Muscle layer of duodenum (tissue), 2 donors: ENCODE data around the gene BID.
A peak's percentile ranks its signal among the peaks of the same experiment; 100 is the strongest.

Source experiments
- H3K27ac ChIP-seq: one replicate; pipeline ENCODE4 v1.7.0; 2013; ENCODE audit warnings: mild to moderate bottlenecking, low read length
- H3K27me3 ChIP-seq: one replicate; pipeline ENCODE4 v1.7.0; 2013; ENCODE audit warnings: low read depth, mild to moderate bottlenecking, control low read depth, low read length
- H3K36me3 ChIP-seq, 2 donors: one replicate each; pipeline ENCODE4 v1.7.0; 2013; ENCODE audit warnings: low read length in 2 of 2, control low read depth in 1 of 2, mild to moderate bottlenecking in 1 of 2; ENCODE audit not compliant: insufficient read depth in 2 of 2, control insufficient read depth in 1 of 2
- H3K4me1 ChIP-seq, 2 donors: one replicate each; pipeline ENCODE4 v1.7.0; 2013; ENCODE audit warnings: low read length in 2 of 2, mild to moderate bottlenecking in 2 of 2, control low read depth in 1 of 2, moderate library complexity in 1 of 2; ENCODE audit not compliant: insufficient read depth in 2 of 2, control insufficient read depth in 1 of 2
- H3K4me3 ChIP-seq, 2 donors: one replicate each; pipeline ENCODE4 v1.7.0; 2013; ENCODE audit warnings: low read length in 2 of 2, low read depth in 1 of 2, mild to moderate bottlenecking in 1 of 2
- H3K9me3 ChIP-seq, 2 donors: one replicate each; pipeline ENCODE4 v1.7.0; 2013; ENCODE audit warnings: low read length in 2 of 2, control low read depth in 1 of 2, mild to moderate bottlenecking in 1 of 2; ENCODE audit not compliant: control insufficient read depth in 1 of 2
- donor health status: healthy.

The BID gene

DNA sequence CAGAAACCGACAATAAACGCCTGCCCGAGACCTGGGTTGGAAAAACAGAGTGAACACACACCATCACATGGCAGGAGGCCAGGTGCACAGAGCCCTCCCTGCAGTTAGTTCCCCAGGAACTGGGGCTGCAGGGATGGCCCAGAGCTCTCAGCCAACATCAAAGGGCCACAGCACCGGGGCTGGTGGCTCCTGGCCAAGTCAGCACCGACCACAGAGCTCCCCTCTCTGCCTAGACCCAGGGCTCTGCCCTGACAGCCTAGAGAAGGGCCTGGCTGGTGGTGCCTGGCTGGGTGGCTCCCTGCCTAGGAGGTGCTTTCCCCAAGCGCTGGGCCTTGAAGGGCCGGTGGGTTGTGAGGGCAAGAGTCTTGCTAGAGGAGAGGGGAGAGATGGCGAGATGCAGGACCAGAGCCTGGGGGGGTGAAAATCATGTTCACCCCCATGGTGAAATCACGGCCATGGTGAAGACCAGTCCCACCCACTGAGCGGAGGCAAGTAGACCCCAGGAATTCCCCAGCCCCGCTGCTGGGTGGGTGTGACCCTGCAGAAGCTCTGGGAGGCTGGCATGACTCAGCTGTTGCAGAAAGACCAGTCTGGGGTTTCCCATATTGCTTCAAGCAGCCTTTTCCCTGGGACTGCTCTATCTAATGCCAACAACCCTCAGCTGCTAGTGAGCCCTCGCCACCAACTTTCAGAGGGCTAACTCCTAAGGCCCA lies 7.2 kb upstream of the BID start:
- H3K9me3 ChIP-seq = no peaks in the 10 kb centered on the region
- H3K4me1 ChIP-seq = peaks cover 4 to 13% of the 10 kb centered on the region in 2 donors
- no peak overlapping the region for H3K4me3 ChIP-seq
- no peak overlapping the region for H3K27ac ChIP-seq
- no peaks in the 10 kb centered on the region for H3K27me3 ChIP-seq
- no peaks in the 10 kb centered on the region for H3K36me3 ChIP-seq

DNA sequence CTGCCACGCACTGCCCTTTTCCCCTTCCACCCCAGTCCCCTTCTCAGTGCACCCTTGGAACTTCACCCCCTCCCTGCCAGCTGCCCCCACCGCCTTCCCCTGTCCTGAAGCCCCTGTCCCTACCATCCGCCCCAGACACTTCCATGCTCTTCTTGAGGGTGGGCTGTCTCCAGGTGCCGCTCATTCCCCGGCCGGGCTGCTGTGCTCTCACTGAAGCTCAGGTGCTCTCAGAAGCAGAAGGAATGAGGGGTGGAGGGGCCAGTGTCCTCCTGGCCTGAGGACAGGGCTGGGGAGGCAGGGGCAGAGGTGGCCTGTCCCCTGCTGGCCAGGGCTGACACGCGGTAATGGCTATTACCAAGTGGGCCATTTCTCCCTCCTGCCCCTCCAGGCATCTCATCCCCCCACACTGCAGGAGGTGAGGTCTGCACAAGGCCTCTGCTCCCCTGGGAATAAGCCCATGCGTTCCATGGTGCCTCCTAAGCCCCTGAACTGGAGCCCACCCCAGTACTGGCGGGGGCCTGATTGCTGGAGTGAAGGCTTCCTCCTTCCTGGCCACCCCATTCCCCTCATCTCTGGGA lies 6.6 kb upstream of the BID start:
- H3K36me3 ChIP-seq = no peaks in the 10 kb centered on the region
- peaks cover 4 to 13% of the 10 kb centered on the region in 2 donors for H3K4me1 ChIP-seq
- H3K27me3 ChIP-seq = no peaks in the 10 kb centered on the region
- no peaks in the 10 kb centered on the region for H3K9me3 ChIP-seq
- no peak overlapping the region for H3K4me3 ChIP-seq
- no peak overlapping the region for H3K27ac ChIP-seq

- Histone ChIP-seq H3K36me3 (no peaks in the 10 kb centered on the region), H3K4me3 (no peak overlapping the region), H3K27ac (no peak overlapping the region), H3K27me3 (no peaks in the 10 kb centered on the region), H3K4me1 (peaks cover 4 to 13% of the 10 kb centered on the region in 2 donors), H3K9me3 (no peaks in the 10 kb centered on the region)
Measured at GRCh38 chr22:17780116-17780740, 6.0 kb upstream of the BID start.

- Histone ChIP-seq H3K27ac (no peak overlapping the region), H3K4me1 (peaks cover 4 to 13% of the 10 kb centered on the region in 2 donors), H3K27me3 (no peaks in the 10 kb centered on the region), H3K4me3 (no peak overlapping the region), H3K9me3 (no peaks in the 10 kb centered on the region), H3K36me3 (no peaks in the 10 kb centered on the region)
Measured at GRCh38 chr22:17779286-17780115, 5.2 kb upstream of the BID start.

DNA sequence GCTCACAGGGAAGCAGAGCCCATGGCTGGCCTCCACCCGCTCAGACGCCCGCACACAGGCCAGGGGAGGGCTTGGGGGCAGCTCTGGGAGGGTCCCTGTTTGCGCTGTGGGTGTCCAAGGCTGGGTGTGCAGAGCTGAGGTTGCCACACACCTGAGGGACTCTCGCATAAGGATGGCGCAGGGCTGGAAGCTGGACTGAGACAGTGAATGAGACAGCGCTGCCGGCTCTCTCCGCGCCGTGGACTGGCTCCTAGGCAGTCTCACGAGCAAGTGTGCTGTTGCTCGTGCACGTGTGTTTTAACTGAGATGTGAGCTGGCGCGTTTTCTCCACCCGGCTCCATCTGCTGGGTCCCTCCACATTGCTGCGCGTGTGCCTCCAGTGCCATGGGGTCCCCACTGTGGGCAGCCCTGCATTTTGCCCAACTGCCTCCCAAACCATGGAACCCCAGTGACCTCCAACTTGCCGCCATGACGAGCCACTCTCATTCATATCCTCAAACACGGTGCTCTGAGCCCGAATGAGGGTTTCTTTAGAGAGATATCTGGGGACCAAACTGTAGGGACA lies 4.2 kb upstream of the BID start:
- no peak overlapping the region for H3K27ac ChIP-seq
- H3K36me3 ChIP-seq = no peaks in the 10 kb centered on the region
- no peak overlapping the region for H3K4me3 ChIP-seq
- H3K4me1 ChIP-seq = peaks cover 4 to 15% of the 10 kb centered on the region in 2 donors
- no peaks in the 10 kb centered on the region for H3K9me3 ChIP-seq
- no peaks in the 10 kb centered on the region for H3K27me3 ChIP-seq

GRCh38 chr22:17777717-17778044 lies 3.4 kb upstream of the BID start:
- no peaks in the 10 kb centered on the region for H3K27me3 ChIP-seq
- H3K4me1 ChIP-seq = peaks cover 4 to 23% of the 10 kb centered on the region in 2 donors
- peak overlapping the region; percentile 9 to 52 for H3K4me3 ChIP-seq
- H3K36me3 ChIP-seq = no peaks in the 10 kb centered on the region
- H3K9me3 ChIP-seq = no peaks in the 10 kb centered on the region
- peak overlapping the region; percentile 81 for H3K27ac ChIP-seq

DNA sequence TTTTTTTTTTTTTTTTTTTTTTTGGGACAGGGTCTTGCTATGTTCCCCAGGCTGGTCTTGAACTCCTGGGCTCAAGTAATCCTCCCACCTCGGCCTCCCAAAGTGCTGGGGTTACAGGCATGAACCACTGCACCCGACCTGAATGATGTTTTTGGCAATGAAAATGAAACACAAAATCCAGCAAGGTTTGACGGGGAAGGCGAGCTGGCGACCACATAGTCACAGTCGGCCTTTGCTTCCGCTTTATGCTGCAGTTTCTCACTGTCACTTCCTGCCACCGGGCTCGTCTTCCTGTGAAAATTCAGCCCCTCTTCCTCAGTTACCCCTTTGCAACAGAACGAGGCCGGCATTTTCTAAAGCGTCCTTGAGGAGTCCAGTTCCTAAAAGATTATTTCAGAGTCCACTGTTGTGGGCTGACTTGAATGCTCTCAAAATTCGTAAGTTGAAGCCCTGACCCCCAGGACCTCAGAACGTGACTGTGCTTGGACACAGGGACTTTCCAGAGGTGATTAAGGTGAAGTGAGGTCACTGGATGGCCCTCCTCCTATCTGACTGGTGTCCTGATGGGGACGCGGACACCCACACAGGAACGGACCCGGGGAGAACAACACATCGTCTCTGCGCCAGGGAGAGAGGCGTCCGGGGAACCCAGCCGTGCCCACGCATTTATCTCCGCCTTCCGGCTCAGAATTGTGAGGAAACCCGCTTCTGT lies 2.9 kb upstream of the BID start:
- peak overlapping the region; percentile 81 for H3K27ac ChIP-seq
- H3K9me3 ChIP-seq = no peaks in the 10 kb centered on the region
- H3K36me3 ChIP-seq = no peaks in the 10 kb centered on the region
- H3K4me1 ChIP-seq = peaks cover under 1 to 28% of the 10 kb centered on the region in 2 donors
- peak overlapping the region; percentile 9 to 52 for H3K4me3 ChIP-seq
- H3K27me3 ChIP-seq = no peaks in the 10 kb centered on the region

DNA sequence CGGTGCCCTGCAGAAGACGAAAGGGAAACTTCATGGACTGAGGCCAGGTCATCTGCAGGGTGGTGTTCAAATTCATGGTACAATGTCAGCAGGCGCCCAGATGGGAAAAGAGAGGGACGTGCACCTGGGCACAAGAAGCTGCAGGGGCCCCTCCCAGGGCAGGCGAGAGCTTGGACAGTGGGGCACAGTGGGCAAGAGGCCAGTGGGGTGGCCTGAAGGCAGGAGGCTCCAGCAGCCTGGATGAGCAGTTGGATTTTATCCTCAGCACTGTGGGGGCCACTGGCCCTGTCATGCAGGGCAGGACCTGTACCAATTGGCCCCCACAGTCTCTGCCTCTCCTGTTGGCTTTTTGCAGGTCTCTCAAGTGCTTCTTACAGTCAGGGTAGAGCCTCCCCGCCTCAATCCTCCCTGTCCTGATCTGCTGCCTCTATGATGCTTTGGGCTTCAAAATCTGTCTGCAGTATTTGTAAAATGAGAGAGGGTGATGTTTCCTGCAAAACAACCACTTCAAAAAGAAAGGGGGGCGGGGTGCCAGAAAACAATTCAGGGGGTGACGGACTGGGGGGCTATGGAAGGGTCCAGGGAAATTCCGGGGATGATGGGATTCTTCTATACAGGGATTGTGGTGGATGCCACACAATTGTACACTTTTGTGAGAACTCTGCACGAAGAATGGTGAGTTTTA lies 1.7 kb upstream of the BID start:
- H3K27me3 ChIP-seq = no peaks in the 10 kb centered on the region
- no peaks in the 10 kb centered on the region for H3K36me3 ChIP-seq
- H3K9me3 ChIP-seq = no peaks in the 10 kb centered on the region
- no peak overlapping the region for H3K4me3 ChIP-seq
- no peak overlapping the region for H3K27ac ChIP-seq
- peaks cover 0 to 20% of the 10 kb centered on the region in 2 donors for H3K4me1 ChIP-seq

- no peaks in the 10 kb centered on the region for H3K36me3 ChIP-seq
- H3K9me3 ChIP-seq = no peaks in the 10 kb centered on the region
- H3K27ac ChIP-seq = no peak overlapping the region
- H3K4me1 ChIP-seq = peaks cover 0 to 17% of the 10 kb centered on the region in 2 donors
- no peaks in the 10 kb centered on the region for H3K27me3 ChIP-seq
- H3K4me3 ChIP-seq = no peak overlapping the region
Measured at GRCh38 chr22:17774926-17775685, 837 bp upstream of the BID start.
